A673 (cell line): ENCODE measurements around the gene NR6A1. TPM values are rescaled to one million over a fixed set of nuclear protein-coding genes. Genes with fewer than 3 reads are reported as not detected.

Source experiments
- BruUV-seq: library from RNA; stranded (reverse); fragments of 400-500 nt; replicated peaks from 2 replicates; lab custom pipeline; 2021; lab: Mats Ljungman, UMichigan
- CTCF ChIA-PET: fragments of 300-600 bp; sonication (Branson Sonifier 250); formaldehyde crosslinking; loops from one replicate; lab custom pipeline; 2022; ENCODE audit warnings: antibody characterized with exemption; lab: Charles Lee
- POLR2A ChIA-PET: fragments of 300-600 bp; sonication (Branson Sonifier 250); formaldehyde crosslinking; loops from one replicate; lab custom pipeline; 2022; ENCODE audit warnings: antibody characterized with exemption; ENCODE audit not compliant: low non-redundant PET; lab: Charles Lee
- DNase-seq: peaks from one replicate; pipeline ENCODE4 v3.0.0-alpha.2; 2015; ENCODE audit warnings: low spot score
- H3K27ac ChIP-seq: fragments of 200-600 bp; sonication (generic); 2 replicates; pipeline ENCODE4 v1.5.1; 2016; ENCODE audit warnings: mixed run types, low read depth, mild to moderate bottlenecking, mixed read lengths, antibody characterized with exemption, low read length; ENCODE audit not compliant: poor library complexity, severe bottlenecking
- H3K27me3 ChIP-seq: fragments of 200-600 bp; sonication (generic); replicated peaks from 2 replicates; pipeline ENCODE4 v1.6.1; 2017; ENCODE audit warnings: mixed run types, low read depth, mild to moderate bottlenecking, mixed read lengths, antibody characterized with exemption, low read length; ENCODE audit not compliant: insufficient read depth, poor library complexity
- H3K36me3 ChIP-seq: fragments of 200-600 bp; sonication (generic); 2 replicates; pipeline ENCODE4 v1.6.1; 2016; ENCODE audit warnings: mixed run types, mild to moderate bottlenecking, mixed read lengths, antibody characterized with exemption, low read length; ENCODE audit not compliant: insufficient read depth, poor library complexity, severe bottlenecking
- H3K4me1 ChIP-seq: fragments of 200-600 bp; sonication (generic); 2 replicates; pipeline ENCODE4 v1.6.1; 2017; ENCODE audit warnings: mixed run types, mild to moderate bottlenecking, mixed read lengths, antibody characterized with exemption, low read length; ENCODE audit not compliant: insufficient read depth, poor library complexity, severe bottlenecking
- H3K4me3 ChIP-seq: fragments of 200-600 bp; sonication (generic); 2 replicates; pipeline ENCODE4 v1.5.1; 2016; ENCODE audit warnings: low read depth, mixed run types, mild to moderate bottlenecking, mixed read lengths, low read length; ENCODE audit not compliant: poor library complexity, severe bottlenecking
- H3K9me3 ChIP-seq: fragments of 200-600 bp; sonication (generic); 2 replicates; pipeline ENCODE4 v1.6.1; 2016; ENCODE audit warnings: mixed run types, low read depth, mild to moderate bottlenecking, mixed read lengths, antibody characterized with exemption, low read length; ENCODE audit not compliant: poor library complexity, severe bottlenecking
- EZH2 ChIP-seq: fragments of 200-600 bp; sonication (generic); IDR thresholded peaks from 2 replicates; pipeline ENCODE4 v1.6.1; 2017; ENCODE audit warnings: borderline replicate concordance, low read depth, mild to moderate bottlenecking, mixed read lengths, antibody characterized with exemption, low read length; ENCODE audit not compliant: poor library complexity, severe bottlenecking
- intact Hi-C: fragments of 100-400 bp; cut with micrococcal nuclease; formaldehyde crosslinking; loops from one replicate; pipeline ENCODE4 v1.10.0; 2022; ENCODE audit not compliant: unreplicated experiment
- total RNA-seq: library from RNA; stranded (reverse); gene quantifications from 2 replicates; pipeline ENCODE4 v1.2.3, GENCODE V29; 2021
- TF ChIP-seq, protein P1 (sequence below): fragments of 300-800, 200-600 bp; sonication (generic); conservative IDR thresholded peaks from 2 replicates; pipeline ENCODE4 v1.5.1; 2017; ENCODE audit warnings: low read depth, mild to moderate bottlenecking, antibody characterized with exemption, low read length, moderate library complexity, mixed read lengths

The NR6A1 gene
- total RNA-seq, 1 experiment from 2014 or later: 5.3 TPM

DNA sequence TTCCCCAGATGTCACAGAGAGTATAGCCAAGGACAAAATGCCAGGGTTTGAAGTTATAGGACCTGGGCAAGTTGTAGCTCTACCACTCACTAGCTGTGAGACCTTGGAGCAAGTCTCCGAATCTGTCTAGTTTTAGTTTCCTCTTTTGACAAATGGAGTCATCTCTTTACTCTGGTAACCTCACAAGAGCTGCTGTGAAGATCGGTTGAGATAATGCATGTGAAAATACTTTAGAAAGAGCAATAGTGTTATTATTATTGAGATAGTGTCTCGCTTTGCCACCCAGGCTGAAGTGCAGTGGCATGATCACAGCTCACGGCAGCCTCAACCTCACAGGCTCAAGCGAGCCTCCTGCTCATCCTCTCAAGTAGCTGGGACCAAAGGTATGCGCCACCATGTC lies 146.0 kb downstream of the NR6A1 start:
- no peaks in the 10 kb centered on the region for H3K9me3 ChIP-seq
- H3K4me1 ChIP-seq: peaks cover 10% of the 10 kb centered on the region
- H3K27ac ChIP-seq: no peak overlapping the region
- CTCF ChIA-PET: no interaction called here
- intact Hi-C loops: no loop called here
- BruUV-seq: no TSS peak
- POLR2A ChIA-PET: no interaction called here
- no peak for DNase-seq
- H3K27me3 ChIP-seq: no peaks in the 10 kb centered on the region
- H3K36me3 ChIP-seq: no peaks in the 10 kb centered on the region
- TF ChIP-seq, protein P1, sequence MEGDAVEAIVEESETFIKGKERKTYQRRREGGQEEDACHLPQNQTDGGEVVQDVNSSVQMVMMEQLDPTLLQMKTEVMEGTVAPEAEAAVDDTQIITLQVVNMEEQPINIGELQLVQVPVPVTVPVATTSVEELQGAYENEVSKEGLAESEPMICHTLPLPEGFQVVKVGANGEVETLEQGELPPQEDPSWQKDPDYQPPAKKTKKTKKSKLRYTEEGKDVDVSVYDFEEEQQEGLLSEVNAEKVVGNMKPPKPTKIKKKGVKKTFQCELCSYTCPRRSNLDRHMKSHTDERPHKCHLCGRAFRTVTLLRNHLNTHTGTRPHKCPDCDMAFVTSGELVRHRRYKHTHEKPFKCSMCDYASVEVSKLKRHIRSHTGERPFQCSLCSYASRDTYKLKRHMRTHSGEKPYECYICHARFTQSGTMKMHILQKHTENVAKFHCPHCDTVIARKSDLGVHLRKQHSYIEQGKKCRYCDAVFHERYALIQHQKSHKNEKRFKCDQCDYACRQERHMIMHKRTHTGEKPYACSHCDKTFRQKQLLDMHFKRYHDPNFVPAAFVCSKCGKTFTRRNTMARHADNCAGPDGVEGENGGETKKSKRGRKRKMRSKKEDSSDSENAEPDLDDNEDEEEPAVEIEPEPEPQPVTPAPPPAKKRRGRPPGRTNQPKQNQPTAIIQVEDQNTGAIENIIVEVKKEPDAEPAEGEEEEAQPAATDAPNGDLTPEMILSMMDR: no peak
- TF ChIP-seq EZH2: no peak
- no peak overlapping the region for H3K4me3 ChIP-seq

GRCh38 chr9:124624735-124624992 lies 146.4 kb downstream of the NR6A1 start:
- H3K27ac ChIP-seq: no peak overlapping the region
- no peaks in the 10 kb centered on the region for H3K9me3 ChIP-seq
- DNase-seq: no peak
- H3K27me3 ChIP-seq: no peaks in the 10 kb centered on the region
- ChIA-PET POLR2A (interaction anchor here (0.5 to 0.6 kb wide), 2 partner anchors 76 to 1965 kb away, joined by 4 read pairs; no protein-coding TSS in a partner anchor), CTCF (no interaction called here)
- TF ChIP-seq, protein P1: no peak
- no peak for TF ChIP-seq EZH2
- BruUV-seq: no TSS peak
- H3K36me3 ChIP-seq: no peaks in the 10 kb centered on the region
- H3K4me1 ChIP-seq: peaks cover 10% of the 10 kb centered on the region
- H3K4me3 ChIP-seq: no peak overlapping the region
- intact Hi-C loops: no loop called here

- Histone ChIP-seq H3K4me3 (no peak overlapping the region), H3K9me3 (no peaks in the 10 kb centered on the region), H3K27ac (no peak overlapping the region), H3K27me3 (no peaks in the 10 kb centered on the region), H3K4me1 (peaks cover 9% of the 10 kb centered on the region), H3K36me3 (no peaks in the 10 kb centered on the region)
- ChIA-PET POLR2A (interaction anchor here (0.5 to 0.6 kb wide), 2 partner anchors 76 to 1965 kb away, joined by 4 read pairs; no protein-coding TSS in a partner anchor), CTCF (no interaction called here)
- TF ChIP-seq, protein P1: no peak
- no peak for TF ChIP-seq EZH2
- DNase-seq: no peak
- no TSS peak for BruUV-seq
- intact Hi-C loops: no loop called here
These were observed 147.0 kb downstream of the NR6A1 start for GRCh38 chr9:124623966-124624734.
